Measurements from ENCODE around the gene NEDD1. TPM values are rescaled to one million over a fixed set of nuclear protein-coding genes. Genes with fewer than 3 reads are reported as not detected.

The NEDD1 gene
- total and polyA plus RNA-seq, 4 donors: 4.9 to 34.1 (median 10.3) TPM

- Histone ChIP-seq H3K27me3 (ENCODE audit: control insufficient read depth in 3 of 3, insufficient read depth in 3 of 3, low read length in 2 of 3) (no peaks in the 10 kb centered on the region), H3K9ac (ENCODE audit: insufficient read depth in 1 of 2, low read length in 2 of 2) (no peak overlapping the region), H3K4me1 (ENCODE audit: control insufficient read depth in 5 of 5, insufficient read depth in 5 of 5, low read length in 5 of 5) (no peaks in the 10 kb centered on the region), H3K4me3 (no peak overlapping the region), H3K36me3 (ENCODE audit: control insufficient read depth in 4 of 4, insufficient read depth in 4 of 4, low read length in 4 of 4) (no peaks in the 10 kb centered on the region), H3K9me3 (ENCODE audit: control insufficient read depth in 4 of 4, insufficient read depth in 3 of 4, low read length in 3 of 4) (no peaks in the 10 kb centered on the region), H3K27ac (ENCODE audit: low read depth in 1 of 2, low read length in 1 of 2) (no peak overlapping the region)
- TF ChIP-seq CTCF (IDR thresholded peaks at IDR 0.05; ENCODE audit: control extremely low read depth, extremely low read depth): no peak
- ATAC-seq (ENCODE audit: insufficient read depth, low FRiP score): no peak
- DNase-seq: no peak
Measured at GRCh38 chr12:96872961-96873360, 34.1 kb upstream of the NEDD1 start.

- Histone ChIP-seq H3K9ac (ENCODE audit: insufficient read depth in 1 of 2, low read length in 2 of 2) (no peak overlapping the region), H3K4me3 (no peak overlapping the region), H3K27me3 (ENCODE audit: control insufficient read depth in 3 of 3, insufficient read depth in 3 of 3, low read length in 2 of 3) (no peaks in the 10 kb centered on the region), H3K4me1 (ENCODE audit: control insufficient read depth in 5 of 5, insufficient read depth in 5 of 5, low read length in 5 of 5) (no peaks in the 10 kb centered on the region), H3K9me3 (ENCODE audit: control insufficient read depth in 4 of 4, insufficient read depth in 3 of 4, low read length in 3 of 4) (peaks cover 0 to 3% (median 0%) of the 10 kb centered on the region in 4 donors), H3K36me3 (ENCODE audit: control insufficient read depth in 4 of 4, insufficient read depth in 4 of 4, low read length in 4 of 4) (no peaks in the 10 kb centered on the region), H3K27ac (ENCODE audit: low read depth in 1 of 2, low read length in 1 of 2) (no peak overlapping the region)
- ATAC-seq (ENCODE audit: insufficient read depth, low FRiP score) (no peak), DNase-seq (no peak)
- WGBS, 2 donors: 88 to 90% methylated on average over 2 of the region's 2 CpGs
- TF ChIP-seq CTCF (IDR thresholded peaks at IDR 0.05; ENCODE audit: control extremely low read depth, extremely low read depth): no peak
Measured at GRCh38 chr12:96874211-96874610, 32.8 kb upstream of the NEDD1 start.

- ATAC-seq (ENCODE audit: insufficient read depth, low FRiP score): no peak
- WGBS, 2 donors: 89 to 90% methylated on average over 3 of the region's 3 CpGs
Measured at GRCh38 chr12:96876966-96877365, 30.1 kb upstream of the NEDD1 start.

More at GRCh38 chr12:96876966-96877365, 30.1 kb upstream of the NEDD1 start:
- Histone ChIP-seq H3K4me3 (no peak overlapping the region), H3K9me3 (ENCODE audit: control insufficient read depth in 4 of 4, insufficient read depth in 3 of 4, low read length in 3 of 4) (peaks cover 0 to 3% (median 0%) of the 10 kb centered on the region in 4 donors), H3K36me3 (ENCODE audit: control insufficient read depth in 4 of 4, insufficient read depth in 4 of 4, low read length in 4 of 4) (no peaks in the 10 kb centered on the region), H3K27me3 (ENCODE audit: control insufficient read depth in 3 of 3, insufficient read depth in 3 of 3, low read length in 2 of 3) (no peaks in the 10 kb centered on the region), H3K9ac (ENCODE audit: insufficient read depth in 1 of 2, low read length in 2 of 2) (no peak overlapping the region), H3K4me1 (ENCODE audit: control insufficient read depth in 5 of 5, insufficient read depth in 5 of 5, low read length in 5 of 5) (no peaks in the 10 kb centered on the region), H3K27ac (ENCODE audit: low read depth in 1 of 2, low read length in 1 of 2) (no peak overlapping the region)
- DNase-seq: no peak
- TF ChIP-seq CTCF (IDR thresholded peaks at IDR 0.05; ENCODE audit: control extremely low read depth, extremely low read depth): no peak

All from lung (tissue), 12 donors.